Smooth muscle cell (in vitro differentiated cells): Measurements from ENCODE around the gene STUB1. TPM values are rescaled to one million over a fixed set of nuclear protein-coding genes. Genes with fewer than 3 reads are reported as not detected.
A peak's percentile ranks its signal among the peaks of the same experiment; 100 is the strongest.

ENCODE experiments used
- DNase-seq: peaks from one replicate; lab custom pipeline; 2025; ENCODE audit not compliant: unreplicated experiment; lab: John Stamatoyannopoulos, UW
- H2AFZ ChIP-seq: fragments of 200-600 bp; sonication (generic); 2 replicates; pipeline ENCODE4 v1.6.0; 2016; ENCODE audit warnings: antibody characterized with exemption, low read depth, mild to moderate bottlenecking
- H3F3A ChIP-seq: fragments of 200-600 bp; sonication (generic); 2 replicates; pipeline ENCODE4 v1.6.0; 2017; ENCODE audit warnings: antibody characterized with exemption, low read depth
- H3K27ac ChIP-seq: fragments of 200-600 bp; sonication (generic); 2 replicates; pipeline ENCODE4 v1.5.1; 2016; ENCODE audit warnings: low read depth, mild to moderate bottlenecking
- H3K27me3 ChIP-seq: fragments of 200-600 bp; sonication (generic); 2 replicates; pipeline ENCODE4 v1.6.1; 2016; ENCODE audit warnings: low read depth, mild to moderate bottlenecking
- H3K36me3 ChIP-seq: fragments of 200-600 bp; sonication (generic); 2 replicates; pipeline ENCODE4 v1.5.1; 2016; ENCODE audit warnings: low read depth
- H3K4me1 ChIP-seq: fragments of 200-600 bp; sonication (generic); 2 replicates; pipeline ENCODE4 v1.5.1; 2016; ENCODE audit warnings: low read depth
- H3K4me2 ChIP-seq: fragments of 200-600 bp; sonication (generic); 2 replicates; pipeline ENCODE4 v1.6.0; 2016; ENCODE audit warnings: mild to moderate bottlenecking
- H3K4me3 ChIP-seq: fragments of 200-600 bp; sonication (generic); 2 replicates; pipeline ENCODE4 v1.5.1; 2016; ENCODE audit warnings: mild to moderate bottlenecking
- H3K79me2 ChIP-seq: fragments of 200-600 bp; sonication (generic); 2 replicates; pipeline ENCODE4 v1.6.0; 2016; ENCODE audit warnings: low read depth, mild to moderate bottlenecking
- H3K9ac ChIP-seq: fragments of 200-600 bp; sonication (generic); 2 replicates; pipeline ENCODE4 v1.6.0; 2016; ENCODE audit warnings: low read depth
- H3K9me3 ChIP-seq: fragments of 200-600 bp; sonication (generic); replicated peaks from 2 replicates; pipeline ENCODE4 v1.5.1; 2016; ENCODE audit warnings: low read depth
- H4K20me1 ChIP-seq: fragments of 200-600 bp; sonication (generic); 2 replicates; pipeline ENCODE4 v1.6.0; 2016; ENCODE audit warnings: low read depth
- WGBS: methylation state at CpG from one replicate; pipeline ENCODE4 v1.1.7; 2016; ENCODE audit warnings: low lambda C conversion rate; 5-methylcytosine and 5-hydroxymethylcytosine counted together
- polyA plus RNA-seq: library from polyadenylated mRNA; unstranded; fragments of >200 nt; fragmentation: Nextera tagmentation; extraction: Ambion mirVana; gene quantifications from 2 replicates; pipeline ENCODE4 v1.2.1, GENCODE V29; 2016
- total RNA-seq: library from RNA; depleted of rRNA; stranded (reverse); fragments of >200 nt; gene quantifications from 2 replicates; pipeline ENCODE4 v1.2.3, GENCODE V29; 2014
- TF ChIP-seq, protein P1 (sequence below): fragments of 200-600 bp; sonication (generic); IDR thresholded peaks from 2 replicates; pipeline ENCODE4 v1.5.1; 2017; ENCODE audit warnings: borderline replicate concordance, mild to moderate bottlenecking, antibody characterized with exemption; ENCODE audit not compliant: insufficient read depth, poor library complexity, severe bottlenecking

The STUB1 gene
- total and polyA plus RNA-seq, 2 experiments from 2014 or later = 99.0 to 196 TPM

- peak overlapping the region; percentile 97 for H3K4me2 ChIP-seq
- H3K9me3 ChIP-seq = no peaks in the 10 kb centered on the region
- H3F3A ChIP-seq = peaks cover 13% of the 10 kb centered on the region
- TF ChIP-seq, protein P1, sequence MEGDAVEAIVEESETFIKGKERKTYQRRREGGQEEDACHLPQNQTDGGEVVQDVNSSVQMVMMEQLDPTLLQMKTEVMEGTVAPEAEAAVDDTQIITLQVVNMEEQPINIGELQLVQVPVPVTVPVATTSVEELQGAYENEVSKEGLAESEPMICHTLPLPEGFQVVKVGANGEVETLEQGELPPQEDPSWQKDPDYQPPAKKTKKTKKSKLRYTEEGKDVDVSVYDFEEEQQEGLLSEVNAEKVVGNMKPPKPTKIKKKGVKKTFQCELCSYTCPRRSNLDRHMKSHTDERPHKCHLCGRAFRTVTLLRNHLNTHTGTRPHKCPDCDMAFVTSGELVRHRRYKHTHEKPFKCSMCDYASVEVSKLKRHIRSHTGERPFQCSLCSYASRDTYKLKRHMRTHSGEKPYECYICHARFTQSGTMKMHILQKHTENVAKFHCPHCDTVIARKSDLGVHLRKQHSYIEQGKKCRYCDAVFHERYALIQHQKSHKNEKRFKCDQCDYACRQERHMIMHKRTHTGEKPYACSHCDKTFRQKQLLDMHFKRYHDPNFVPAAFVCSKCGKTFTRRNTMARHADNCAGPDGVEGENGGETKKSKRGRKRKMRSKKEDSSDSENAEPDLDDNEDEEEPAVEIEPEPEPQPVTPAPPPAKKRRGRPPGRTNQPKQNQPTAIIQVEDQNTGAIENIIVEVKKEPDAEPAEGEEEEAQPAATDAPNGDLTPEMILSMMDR = no peak
- no peak overlapping the region for H3K9ac ChIP-seq
- H3K27me3 ChIP-seq = no peaks in the 10 kb centered on the region
- peaks cover 13% of the 10 kb centered on the region for H3K79me2 ChIP-seq
- peaks cover 17% of the 10 kb centered on the region for H3K4me1 ChIP-seq
- no peaks in the 10 kb centered on the region for H3K36me3 ChIP-seq
- 92% methylated on average over 1 of the region's 5 CpGs for WGBS
- no peaks in the 10 kb centered on the region for H4K20me1 ChIP-seq
- peak overlapping the region; percentile 83 for H3K4me3 ChIP-seq
- DNase-seq = no peak
- no peak overlapping the region for H3K27ac ChIP-seq
- no peak overlapping the region for H2AFZ ChIP-seq
Measured at GRCh38 chr16:640614-641013, 39.6 kb upstream of the STUB1 start.

DNA sequence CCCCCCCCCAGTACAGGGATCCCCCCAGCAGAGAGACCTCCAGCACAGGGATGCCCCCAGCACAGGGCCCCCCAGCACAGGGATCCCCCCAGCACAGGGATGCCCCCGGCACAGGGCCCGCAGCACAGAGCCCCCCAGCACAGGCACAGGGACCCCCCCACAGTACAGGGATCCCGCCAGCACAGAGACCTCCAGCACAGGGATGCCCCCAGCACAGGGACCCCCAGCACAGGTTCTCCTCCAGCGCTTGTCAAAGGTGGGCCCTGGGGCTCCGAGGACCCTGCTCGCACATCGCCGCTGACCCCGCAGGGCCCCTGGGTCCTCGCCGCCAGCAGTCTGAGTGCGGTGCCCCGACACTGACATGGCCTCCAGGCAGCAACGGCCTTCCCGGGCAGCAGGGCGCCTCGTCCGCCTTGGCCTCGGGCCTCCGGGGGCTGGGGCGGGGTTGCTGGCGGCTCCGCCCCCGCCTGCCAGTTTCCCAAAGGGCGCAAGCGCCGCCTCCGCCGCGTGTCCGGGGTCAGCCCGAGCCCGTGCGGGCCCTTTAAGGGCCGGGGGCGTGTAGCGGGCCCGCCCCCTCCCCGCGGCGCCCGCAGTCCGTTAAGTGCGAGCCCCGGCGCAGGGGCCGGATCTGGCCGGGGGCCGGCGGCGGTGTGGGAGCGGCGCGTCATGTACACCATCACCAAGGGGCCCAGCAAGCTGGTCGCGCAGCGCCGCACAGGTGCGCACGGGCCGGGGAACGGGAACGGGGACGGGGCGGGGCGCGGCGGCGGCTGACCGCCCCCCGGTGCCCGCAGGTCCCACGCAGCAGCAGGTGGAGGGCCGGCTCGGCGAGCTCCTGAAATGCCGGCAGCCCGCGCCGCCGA is 38.7 kb upstream of the STUB1 start, which contains the start of gene MCRIP2:
TSS of gene MCRIP2 (plus strand) at position 503 of the 863 bp plus-strand sequence. CDS start at position 667, 164 bp downstream.
- H3K4me1 ChIP-seq = peaks cover 17% of the 10 kb centered on the region
- WGBS = 4% methylated on average over 41 of the region's 81 CpGs
- H3K9ac ChIP-seq = peak within 1 kb of the TSS; percentile 43
- peaks cover 13% of the 10 kb centered on the region for H3F3A ChIP-seq
- peak within 1 kb of the TSS; percentile 89 for H2AFZ ChIP-seq
- H3K79me2 ChIP-seq = peaks cover 10% of the 10 kb centered on the region
- peak within 1 kb of the TSS; percentile 97 for H3K4me2 ChIP-seq
- TF ChIP-seq, protein P1 = no peak
- no peaks in the 10 kb centered on the region for H4K20me1 ChIP-seq
- peak; percentile 53 for DNase-seq
- H3K27ac ChIP-seq = no peak within 1 kb of the TSS
- no peaks in the 10 kb centered on the region for H3K27me3 ChIP-seq
- H3K9me3 ChIP-seq = no peaks in the 10 kb centered on the region
- H3K4me3 ChIP-seq = peak within 1 kb of the TSS; percentile 83
- H3K36me3 ChIP-seq = no peaks in the 10 kb centered on the region

- 13% methylated on average over 46 of the region's 72 CpGs for WGBS
- no peak overlapping the region for H3K9ac ChIP-seq
- H3K79me2 ChIP-seq = peaks cover 10% of the 10 kb centered on the region
Measured at GRCh38 chr16:642189-643049, 37.8 kb upstream of the STUB1 start.

More at GRCh38 chr16:642189-643049, 37.8 kb upstream of the STUB1 start:
- H4K20me1 ChIP-seq = no peaks in the 10 kb centered on the region
- H3F3A ChIP-seq = peaks cover 13% of the 10 kb centered on the region
- H3K9me3 ChIP-seq = no peaks in the 10 kb centered on the region
- DNase-seq = no peak
- TF ChIP-seq, protein P1 = no peak
- H3K4me3 ChIP-seq = peak overlapping the region; percentile 83
- H3K27me3 ChIP-seq = no peaks in the 10 kb centered on the region
- H3K27ac ChIP-seq = no peak overlapping the region
- H3K36me3 ChIP-seq = no peaks in the 10 kb centered on the region
- H3K4me2 ChIP-seq = peak overlapping the region; percentile 97
- H2AFZ ChIP-seq = no peak overlapping the region
- H3K4me1 ChIP-seq = peaks cover 15% of the 10 kb centered on the region
